ENCODE data around the gene SLC35B1. TPM values are rescaled to one million over a fixed set of nuclear protein-coding genes. Genes with fewer than 3 reads are reported as not detected.

SLC35B1 gene
- total and polyA plus RNA-seq, 2 of the 4 experiments (the other 2 are of a cell fraction): 66.4 to 86.2 TPM

GRCh38 chr17:49755663-49756283, 48.0 kb upstream of the SLC35B1 start:
- Histone ChIP-seq H2AK9ac (replicated peaks; ENCODE audit: low read depth, low read length, poor library complexity) (no peak overlapping the region), H4K8ac (ENCODE audit: low read depth in 2 of 2, low read length in 2 of 2) (no peak overlapping the region), H2BK20ac (ENCODE audit: low read depth, low read length) (no peak overlapping the region), H2AFZ (replicated peaks; ENCODE audit: low read length, poor library complexity) (no peak overlapping the region), H2BK15ac (ENCODE audit: low read depth, low read length) (no peak overlapping the region), H2BK5ac (ENCODE audit: low read depth, low read length, poor library complexity, severe bottlenecking) (no peak overlapping the region), H3K79me1 (ENCODE audit: low read depth in 1 of 2, low read length in 2 of 2) (no peaks in the 10 kb centered on the region), H3K27ac (ENCODE audit: insufficient read depth, low read length) (no peak overlapping the region), H3K4me3 (ENCODE audit: insufficient read depth, low read depth, low read length) (no peak overlapping the region), H3K36me3 (ENCODE audit: control insufficient read depth, insufficient read depth, low read length) (no peaks in the 10 kb centered on the region), H3K4me1 (ENCODE audit: control insufficient read depth, insufficient read depth, low read length) (no peaks in the 10 kb centered on the region), H4K91ac (ENCODE audit: insufficient read depth, low read depth, low read length) (no peak overlapping the region), H4K20me1 (ENCODE audit: insufficient read depth, low read length) (no peaks in the 10 kb centered on the region), H3K56ac (ENCODE audit: extremely low read depth, insufficient read depth, low read length) (no peak overlapping the region), H3K4ac (ENCODE audit: low read depth, low read length) (no peak overlapping the region), H3K4me2 (ENCODE audit: low read depth, low read length) (no peak overlapping the region), H2AK5ac (ENCODE audit: low read depth, low read length) (no peak overlapping the region), H3K23ac (ENCODE audit: low read depth, low read length) (no peak overlapping the region), H3K9me1 (ENCODE audit: insufficient read depth, low read length) (no peaks in the 10 kb centered on the region), H3K9me3 (ENCODE audit: control insufficient read depth, insufficient read depth, low read length) (no peaks in the 10 kb centered on the region), H4K5ac (ENCODE audit: low read depth, low read length) (no peak overlapping the region), H2BK120ac (ENCODE audit: low read depth, low read length) (no peak overlapping the region), H3K14ac (replicated peaks; ENCODE audit: low read depth, low read length) (no peak overlapping the region), H3K27me3 (ENCODE audit: control insufficient read depth, insufficient read depth, low read length) (peaks cover 1% of the 10 kb centered on the region), H3K18ac (ENCODE audit: low read depth, low read length) (no peak overlapping the region), H3K9ac (ENCODE audit: low read depth, low read length) (no peak overlapping the region)
- intact Hi-C loops (cut with micrococcal nuclease): no loop called here
- WGBS, 2 experiments (ENCODE audit: extremely low coverage in 2 of 2, insufficient read length in 1 of 2): no CpG with 5 or more reads among the region's 4 CpGs
- TF ChIP-seq, protein P1, sequence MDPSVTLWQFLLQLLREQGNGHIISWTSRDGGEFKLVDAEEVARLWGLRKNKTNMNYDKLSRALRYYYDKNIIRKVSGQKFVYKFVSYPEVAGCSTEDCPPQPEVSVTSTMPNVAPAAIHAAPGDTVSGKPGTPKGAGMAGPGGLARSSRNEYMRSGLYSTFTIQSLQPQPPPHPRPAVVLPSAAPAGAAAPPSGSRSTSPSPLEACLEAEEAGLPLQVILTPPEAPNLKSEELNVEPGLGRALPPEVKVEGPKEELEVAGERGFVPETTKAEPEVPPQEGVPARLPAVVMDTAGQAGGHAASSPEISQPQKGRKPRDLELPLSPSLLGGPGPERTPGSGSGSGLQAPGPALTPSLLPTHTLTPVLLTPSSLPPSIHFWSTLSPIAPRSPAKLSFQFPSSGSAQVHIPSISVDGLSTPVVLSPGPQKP (IDR thresholded peaks at IDR 0.05; ENCODE audit: borderline replicate concordance, low read depth, low read length): no peak
- no peak for TF ChIP-seq SMC3 (IDR thresholded peaks at IDR 0.05; ENCODE audit: low read depth, low read length)
- no peak for TF ChIP-seq CHD1 (IDR thresholded peaks at IDR 0.05; ENCODE audit: low read depth, low read length)
- no peak for TF ChIP-seq NFE2L2 (IDR thresholded peaks at IDR 0.05; ENCODE audit: low read depth, low read length)
- TF ChIP-seq, protein P2, sequence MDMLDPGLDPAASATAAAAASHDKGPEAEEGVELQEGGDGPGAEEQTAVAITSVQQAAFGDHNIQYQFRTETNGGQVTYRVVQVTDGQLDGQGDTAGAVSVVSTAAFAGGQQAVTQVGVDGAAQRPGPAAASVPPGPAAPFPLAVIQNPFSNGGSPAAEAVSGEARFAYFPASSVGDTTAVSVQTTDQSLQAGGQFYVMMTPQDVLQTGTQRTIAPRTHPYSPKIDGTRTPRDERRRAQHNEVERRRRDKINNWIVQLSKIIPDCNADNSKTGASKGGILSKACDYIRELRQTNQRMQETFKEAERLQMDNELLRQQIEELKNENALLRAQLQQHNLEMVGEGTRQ (IDR thresholded peaks at IDR 0.05; ENCODE audit: low read depth, low read length): no peak
- TF ChIP-seq POLR2A (IDR thresholded peaks at IDR 0.05; ENCODE audit: low read depth, low read length): no peak
- no peak for TF ChIP-seq RFX5 (IDR thresholded peaks at IDR 0.05; ENCODE audit: low read depth, low read length)
- TF ChIP-seq BHLHE40 (IDR thresholded peaks at IDR 0.05; ENCODE audit: low read depth, low read length): no peak
- no peak for TF ChIP-seq FOS (IDR thresholded peaks at IDR 0.05; ENCODE audit: low read depth, low read length)
- no peak for TF ChIP-seq MAFK (IDR thresholded peaks at IDR 0.05; ENCODE audit: low read depth, low read length)
- TF ChIP-seq RCOR1 (IDR thresholded peaks at IDR 0.05; ENCODE audit: insufficient replicate concordance, low read length): no peak
- ATAC-seq (ENCODE audit: low read depth) (no peak), DNase-seq (no peak)
- in situ Hi-C loops (cut with MboI; ENCODE audit: low sequenced_read_pairs): no loop called here
- ChIA-PET POLR2A (ENCODE audit: unreplicated experiment) (no interaction called here), CTCF (no interaction called here)
- dilution Hi-C loops (cut with HindIII; ENCODE audit: low sequenced_read_pairs, unreplicated experiment): no loop called here
- BruUV-seq (replicated peaks): no TSS peak
